Measurements from ENCODE around the gene FAF1.
A peak's percentile ranks its signal among the peaks of the same experiment; 100 is the strongest.

Gene FAF1

DNA sequence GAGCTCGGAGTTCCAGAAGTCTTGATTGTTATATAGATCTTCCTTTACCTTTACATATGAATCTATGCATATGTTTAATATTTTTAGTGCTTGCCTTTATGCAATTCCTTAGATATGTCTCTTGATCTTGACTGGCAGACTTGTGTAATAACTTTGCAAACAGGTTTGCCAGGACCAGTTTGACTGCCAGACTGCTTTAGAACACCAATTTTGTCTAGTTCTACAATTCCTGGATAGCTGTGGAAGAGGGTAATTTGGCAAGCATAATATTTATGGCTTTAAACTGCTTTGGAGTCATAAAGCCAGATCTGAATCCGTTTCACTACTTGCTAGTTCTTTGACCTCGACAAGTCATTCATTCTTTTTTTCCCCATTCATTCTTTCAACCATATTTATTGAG, 250.0 kb downstream of the FAF1 start:
- TF ChIP-seq, protein P1, sequence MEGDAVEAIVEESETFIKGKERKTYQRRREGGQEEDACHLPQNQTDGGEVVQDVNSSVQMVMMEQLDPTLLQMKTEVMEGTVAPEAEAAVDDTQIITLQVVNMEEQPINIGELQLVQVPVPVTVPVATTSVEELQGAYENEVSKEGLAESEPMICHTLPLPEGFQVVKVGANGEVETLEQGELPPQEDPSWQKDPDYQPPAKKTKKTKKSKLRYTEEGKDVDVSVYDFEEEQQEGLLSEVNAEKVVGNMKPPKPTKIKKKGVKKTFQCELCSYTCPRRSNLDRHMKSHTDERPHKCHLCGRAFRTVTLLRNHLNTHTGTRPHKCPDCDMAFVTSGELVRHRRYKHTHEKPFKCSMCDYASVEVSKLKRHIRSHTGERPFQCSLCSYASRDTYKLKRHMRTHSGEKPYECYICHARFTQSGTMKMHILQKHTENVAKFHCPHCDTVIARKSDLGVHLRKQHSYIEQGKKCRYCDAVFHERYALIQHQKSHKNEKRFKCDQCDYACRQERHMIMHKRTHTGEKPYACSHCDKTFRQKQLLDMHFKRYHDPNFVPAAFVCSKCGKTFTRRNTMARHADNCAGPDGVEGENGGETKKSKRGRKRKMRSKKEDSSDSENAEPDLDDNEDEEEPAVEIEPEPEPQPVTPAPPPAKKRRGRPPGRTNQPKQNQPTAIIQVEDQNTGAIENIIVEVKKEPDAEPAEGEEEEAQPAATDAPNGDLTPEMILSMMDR (conservative IDR thresholded peaks at IDR 0.05; ENCODE audit: low read length): no peak
- no peak overlapping the region for H3K4me3 ChIP-seq (ENCODE audit: low read length)
- no peak for DNase-seq (ENCODE audit: low read depth)

DNA sequence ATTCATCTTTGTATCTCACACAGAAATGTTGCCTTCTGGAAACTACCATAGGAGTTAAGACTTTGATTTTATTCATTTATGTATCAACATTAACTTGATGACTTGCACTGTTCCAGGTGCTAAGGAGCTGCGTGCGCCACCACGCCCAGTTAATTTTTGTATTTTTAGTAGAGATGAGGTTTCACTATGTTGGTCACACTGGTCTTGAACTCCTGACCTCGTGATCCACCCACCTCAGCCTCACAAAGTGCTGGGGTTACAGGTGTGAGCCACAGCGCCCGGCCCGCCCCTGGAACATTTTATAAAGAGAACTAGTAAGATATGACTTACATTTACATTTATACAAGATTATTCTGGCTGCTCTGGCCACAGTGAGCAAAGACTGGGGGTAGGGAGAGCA, 252.2 kb downstream of the FAF1 start:
- no peak overlapping the region for H3K4me3 ChIP-seq (ENCODE audit: low read length)
- DNase-seq (ENCODE audit: low read depth): no peak
- TF ChIP-seq, protein P1 (conservative IDR thresholded peaks at IDR 0.05; ENCODE audit: low read length): no peak

DNA sequence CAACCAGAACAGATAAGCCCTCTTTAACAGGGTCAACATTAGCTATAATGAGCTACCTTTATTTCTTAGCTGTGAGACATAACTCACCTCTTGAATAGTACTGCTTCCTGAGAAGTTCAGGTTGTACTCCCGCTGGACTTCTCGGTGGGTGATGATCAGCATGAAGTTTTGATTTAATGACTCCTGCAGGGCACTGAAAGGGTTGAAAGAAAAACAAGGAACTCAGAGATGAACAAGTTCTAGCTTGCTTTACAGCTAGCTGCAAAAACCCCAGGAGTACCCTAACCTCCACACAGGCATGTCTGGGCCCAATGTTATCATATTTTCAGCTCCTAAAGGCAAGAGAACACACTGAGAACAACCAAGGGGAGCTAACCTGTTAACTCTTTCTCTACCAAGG, 254.4 kb downstream of the FAF1 start:
- DNase-seq (ENCODE audit: low read depth): no peak
- TF ChIP-seq, protein P1 (conservative IDR thresholded peaks at IDR 0.05; ENCODE audit: low read length): no peak
- H3K4me3 ChIP-seq (ENCODE audit: low read length): no peak overlapping the region

DNA sequence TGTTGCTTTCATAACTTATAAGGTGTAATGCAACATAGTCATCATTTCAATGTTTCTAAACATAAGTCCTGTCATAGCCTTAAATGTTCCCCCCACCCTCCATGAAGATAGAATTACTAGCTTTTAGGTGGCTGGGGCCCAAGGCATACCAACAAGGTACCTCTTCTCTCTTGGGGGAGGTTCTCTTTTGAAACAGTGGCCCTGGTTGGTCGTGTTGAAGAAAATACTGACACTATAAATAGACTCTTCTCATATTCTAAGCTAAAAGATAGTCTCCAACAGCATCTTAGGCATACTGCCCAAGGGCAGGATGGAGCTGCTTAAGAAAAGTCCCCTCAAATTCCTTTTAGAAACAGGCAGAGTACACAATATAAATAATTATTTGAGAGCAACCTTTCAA, 255.0 kb downstream of the FAF1 start:
- no peak for DNase-seq (ENCODE audit: low read depth)
- TF ChIP-seq, protein P1 (conservative IDR thresholded peaks at IDR 0.05; ENCODE audit: low read length): no peak
- no peak overlapping the region for H3K4me3 ChIP-seq (ENCODE audit: low read length)

DNA sequence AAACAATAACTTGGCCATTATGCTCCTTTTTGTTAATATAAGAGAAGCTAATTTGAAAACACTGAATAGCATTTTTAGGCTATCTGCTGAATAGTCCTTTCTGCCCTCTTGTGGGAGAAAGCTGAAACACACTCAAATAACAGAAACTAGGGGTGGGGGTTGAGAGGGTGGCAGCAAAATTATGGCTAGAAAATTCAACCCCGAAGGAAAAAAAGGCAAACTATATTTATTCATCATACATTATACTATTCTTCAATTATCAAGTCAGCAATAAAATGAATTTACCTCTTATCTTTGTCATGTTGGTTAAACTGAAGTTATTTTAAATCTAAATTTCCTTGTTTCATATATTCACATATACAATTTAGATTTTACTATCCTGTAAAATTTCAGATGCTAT, 255.9 kb downstream of the FAF1 start:
- peak; percentile 40 for DNase-seq (ENCODE audit: low read depth)

DNA sequence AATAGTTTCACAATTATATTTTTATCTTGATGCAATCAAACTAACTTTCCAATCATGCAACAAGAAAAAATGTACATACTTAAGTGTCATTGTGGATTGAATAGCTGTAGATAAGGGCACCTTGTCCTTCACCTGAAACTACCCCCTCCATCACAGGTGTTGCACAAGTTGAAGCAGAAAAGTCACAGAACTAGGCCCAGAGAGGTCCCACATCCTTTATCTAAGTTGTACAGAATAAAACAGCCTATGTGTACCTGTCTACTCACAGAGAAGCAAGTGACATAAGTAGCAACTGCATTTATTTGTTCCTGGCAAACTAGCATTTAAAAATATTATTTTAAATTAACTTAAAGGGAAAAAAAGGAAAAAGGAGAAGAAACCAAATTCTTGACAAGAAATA, 256.8 kb downstream of the FAF1 start:
- no peak overlapping the region for H3K4me3 ChIP-seq (ENCODE audit: low read length)
- no peak for DNase-seq (ENCODE audit: low read depth)
- TF ChIP-seq, protein P1 (conservative IDR thresholded peaks at IDR 0.05; ENCODE audit: low read length): no peak

More for the DNA sequence above, 255.9 kb downstream of the FAF1 start:
- no peak overlapping the region for H3K4me3 ChIP-seq (ENCODE audit: low read length)
- TF ChIP-seq, protein P1 (conservative IDR thresholded peaks at IDR 0.05; ENCODE audit: low read length): peak; percentile 94

DNA sequence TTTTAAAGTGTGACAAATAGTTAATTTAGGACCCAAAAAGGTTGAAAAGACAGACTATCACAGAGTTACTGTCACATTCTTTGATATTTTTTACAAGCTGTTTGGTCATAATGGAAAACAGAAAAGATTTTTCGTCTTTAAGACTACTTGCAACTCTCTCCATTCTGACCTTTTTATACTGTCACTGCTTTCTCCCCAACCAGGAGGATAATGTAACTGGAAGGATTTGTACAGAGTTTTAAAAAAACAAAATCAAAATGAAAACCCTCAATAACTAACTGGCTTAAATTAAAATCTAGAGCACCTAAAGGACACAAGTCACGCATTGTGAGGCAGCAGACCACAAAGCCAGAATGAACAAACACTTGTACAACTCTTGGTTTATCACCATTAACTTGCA, 257.7 kb downstream of the FAF1 start:
- TF ChIP-seq, protein P1 (conservative IDR thresholded peaks at IDR 0.05; ENCODE audit: low read length): no peak
- no peak for DNase-seq (ENCODE audit: low read depth)
- no peak overlapping the region for H3K4me3 ChIP-seq (ENCODE audit: low read length)
